HG02943 (cell line): ENCODE measurements around the gene NEK6.

Experiments used
- ATAC-seq: cut with Tn5 transposase; IDR thresholded peaks from one replicate; pipeline ENCODE4 v1.9.1; 2021; ENCODE audit warnings: mild to moderate bottlenecking, low read depth, moderate library complexity; ENCODE audit not compliant: unreplicated experiment

Gene NEK6

GRCh38 chr9:124312290-124313265 lies 54.8 kb downstream of the NEK6 start:
- no peak for ATAC-seq

DNA sequence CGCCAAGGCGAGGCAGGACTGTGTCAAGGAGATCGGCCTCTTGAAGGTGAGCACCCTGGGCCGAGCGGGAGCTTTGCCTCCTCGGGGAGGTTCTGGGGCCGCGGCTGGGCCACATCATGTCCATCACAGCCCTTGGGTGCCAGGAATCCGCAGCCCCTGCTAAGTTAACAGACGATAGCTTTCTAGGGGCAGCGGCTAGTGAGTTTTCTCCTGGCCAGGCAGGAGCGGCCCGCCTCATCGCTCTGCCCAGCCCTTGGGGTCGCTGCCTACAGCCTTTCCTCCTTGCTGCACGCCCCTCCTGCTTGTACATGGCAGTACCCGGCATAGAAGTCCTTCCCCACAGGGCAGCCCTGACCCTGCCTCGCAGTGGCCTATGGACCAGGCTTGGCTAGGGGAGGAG lies 56.2 kb downstream of the NEK6 start:
- ATAC-seq, result no peak

GRCh38 chr9:124315882-124316281 lies 58.1 kb downstream of the NEK6 start:
- ATAC-seq, result no peak

DNA sequence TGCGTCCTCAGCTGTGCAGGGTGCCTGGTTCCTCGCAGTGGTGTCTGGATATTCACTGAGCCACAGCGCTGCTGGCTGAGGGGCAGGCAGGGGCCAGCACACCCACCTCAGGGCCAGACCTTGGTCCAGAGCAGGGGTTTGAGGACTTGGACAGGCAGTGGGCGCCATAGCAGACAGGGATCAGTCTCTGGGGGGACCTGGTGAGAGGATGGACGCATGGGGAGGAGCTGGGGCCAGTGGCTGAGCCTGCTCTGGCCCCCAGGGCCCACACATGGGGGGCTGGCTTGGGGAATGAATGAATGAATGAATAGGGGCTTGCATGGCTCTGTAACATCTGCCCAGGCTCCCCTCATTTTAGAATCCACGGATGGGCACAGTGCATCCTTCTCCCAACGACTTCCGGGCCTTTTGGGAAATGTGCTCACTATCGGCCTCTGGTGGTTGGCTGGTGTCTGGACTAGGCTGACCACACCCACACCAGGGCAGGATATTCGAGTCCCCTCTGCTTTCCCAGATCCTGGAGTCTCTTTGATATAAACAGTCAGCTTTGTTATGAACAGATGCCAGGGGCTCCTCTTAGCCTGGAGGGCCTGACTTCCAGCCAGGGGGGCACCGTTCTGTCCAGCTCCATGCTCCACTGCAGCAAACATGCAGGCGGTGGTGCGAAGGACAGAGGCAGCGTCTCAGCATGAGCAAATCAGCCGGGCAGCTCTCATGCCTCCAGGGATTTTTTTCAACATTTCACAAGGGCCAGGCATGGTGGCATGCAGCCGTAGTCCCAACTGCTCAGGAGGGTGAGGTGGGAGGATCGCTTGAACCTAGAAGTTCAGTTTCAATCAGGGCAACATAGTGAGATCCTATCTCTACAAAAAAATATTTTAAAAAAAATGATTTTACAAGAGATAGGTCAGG lies 62.6 kb downstream of the NEK6 start:
- ATAC-seq, result no peak

GRCh38 chr9:124321416-124321815 lies 63.7 kb downstream of the NEK6 start:
- no peak for ATAC-seq

- no peak for ATAC-seq
These were observed 64.2 kb downstream of the NEK6 start for GRCh38 chr9:124321935-124322334.

GRCh38 chr9:124322618-124323432 lies 65.1 kb downstream of the NEK6 start:
- ATAC-seq, result no peak

DNA sequence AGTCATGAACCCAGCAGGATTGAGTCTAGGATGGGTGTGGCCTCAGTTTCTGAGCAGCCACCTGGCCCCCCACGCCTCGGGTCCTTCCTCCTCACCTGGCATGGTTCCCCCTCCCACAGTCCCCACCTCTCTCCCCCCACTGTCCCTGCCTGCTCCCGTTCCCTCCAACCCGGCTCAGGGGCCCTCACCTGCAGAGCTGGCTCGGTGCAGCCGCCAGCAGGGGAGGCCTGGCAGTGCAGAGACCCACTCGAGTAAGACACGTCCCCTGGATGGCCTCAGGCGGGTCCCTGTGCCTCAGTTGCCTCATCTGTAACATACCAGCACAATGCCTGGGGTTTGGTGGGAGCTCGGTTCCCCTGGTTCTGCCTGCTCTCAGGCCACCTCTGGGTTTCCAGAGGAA lies 66.2 kb downstream of the NEK6 start:
- no peak for ATAC-seq

DNA sequence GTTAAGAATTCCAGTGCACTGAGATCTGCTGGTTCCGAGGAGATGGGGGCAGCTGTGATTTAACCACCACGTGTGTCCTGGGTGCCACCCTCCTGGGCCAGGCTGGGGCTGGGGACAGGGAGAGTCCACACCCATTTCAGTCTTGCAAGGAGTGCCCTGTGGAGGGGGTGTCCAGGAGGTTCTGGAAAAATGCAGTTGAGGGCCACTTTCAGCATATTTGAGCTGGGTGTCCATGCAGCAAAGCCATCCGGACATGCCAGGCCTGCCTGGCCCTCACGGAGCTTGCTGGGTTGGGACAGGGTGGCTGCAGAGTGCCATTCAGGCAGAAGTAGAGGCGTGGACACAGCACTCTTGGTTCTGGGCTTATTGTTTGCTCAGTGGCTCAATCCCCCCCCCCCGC lies 68.1 kb downstream of the NEK6 start:
- ATAC-seq, result no peak

DNA sequence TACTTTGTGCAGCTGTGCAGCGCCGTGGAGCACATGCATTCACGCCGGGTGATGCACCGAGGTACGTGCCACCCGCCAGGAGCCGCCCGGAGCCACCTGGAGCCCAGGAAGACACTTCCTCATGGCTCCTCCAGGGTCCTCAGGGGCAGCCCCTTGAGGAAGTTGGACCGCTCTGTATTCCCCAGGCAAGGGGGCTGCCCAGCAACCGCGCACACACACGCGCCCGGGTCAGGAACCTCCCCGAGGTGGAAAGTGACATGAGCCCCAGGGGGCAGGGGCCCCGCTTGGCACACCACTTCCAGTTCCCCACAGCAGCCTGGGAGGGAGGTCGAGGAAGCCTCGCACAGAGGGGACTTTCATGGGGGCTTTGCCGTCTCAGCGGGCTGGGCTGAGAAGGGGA lies 68.6 kb downstream of the NEK6 start:
- no peak for ATAC-seq

DNA sequence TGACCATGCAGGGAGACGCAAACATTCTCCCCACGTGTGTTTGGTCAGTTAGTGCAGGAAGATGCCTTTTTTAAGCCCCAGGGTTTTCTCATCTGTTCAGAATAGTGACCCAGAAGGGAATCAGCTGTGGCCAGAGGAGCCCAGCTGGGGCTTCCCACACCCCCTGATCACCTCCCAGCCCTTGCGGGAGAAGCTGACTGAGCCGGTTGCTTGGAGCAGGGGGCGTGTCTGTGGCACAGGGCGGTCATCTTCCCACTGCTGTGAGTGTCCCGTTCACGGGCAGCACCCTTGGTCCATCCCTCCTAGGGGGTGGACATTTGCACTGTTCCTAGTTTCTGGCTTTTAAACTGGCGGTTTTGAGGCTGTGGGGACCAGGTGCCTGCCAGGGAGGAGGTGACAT lies 69.7 kb downstream of the NEK6 start:
- ATAC-seq, result no peak

GRCh38 chr9:124328285-124328684 lies 70.5 kb downstream of the NEK6 start:
- ATAC-seq, result no peak

GRCh38 chr9:124329206-124329792 lies 71.5 kb downstream of the NEK6 start:
- ATAC-seq, result no peak

- ATAC-seq, result no peak
These were observed 72.4 kb downstream of the NEK6 start for GRCh38 chr9:124330011-124330697.

GRCh38 chr9:124331580-124331979 lies 73.8 kb downstream of the NEK6 start:
- no peak for ATAC-seq

DNA sequence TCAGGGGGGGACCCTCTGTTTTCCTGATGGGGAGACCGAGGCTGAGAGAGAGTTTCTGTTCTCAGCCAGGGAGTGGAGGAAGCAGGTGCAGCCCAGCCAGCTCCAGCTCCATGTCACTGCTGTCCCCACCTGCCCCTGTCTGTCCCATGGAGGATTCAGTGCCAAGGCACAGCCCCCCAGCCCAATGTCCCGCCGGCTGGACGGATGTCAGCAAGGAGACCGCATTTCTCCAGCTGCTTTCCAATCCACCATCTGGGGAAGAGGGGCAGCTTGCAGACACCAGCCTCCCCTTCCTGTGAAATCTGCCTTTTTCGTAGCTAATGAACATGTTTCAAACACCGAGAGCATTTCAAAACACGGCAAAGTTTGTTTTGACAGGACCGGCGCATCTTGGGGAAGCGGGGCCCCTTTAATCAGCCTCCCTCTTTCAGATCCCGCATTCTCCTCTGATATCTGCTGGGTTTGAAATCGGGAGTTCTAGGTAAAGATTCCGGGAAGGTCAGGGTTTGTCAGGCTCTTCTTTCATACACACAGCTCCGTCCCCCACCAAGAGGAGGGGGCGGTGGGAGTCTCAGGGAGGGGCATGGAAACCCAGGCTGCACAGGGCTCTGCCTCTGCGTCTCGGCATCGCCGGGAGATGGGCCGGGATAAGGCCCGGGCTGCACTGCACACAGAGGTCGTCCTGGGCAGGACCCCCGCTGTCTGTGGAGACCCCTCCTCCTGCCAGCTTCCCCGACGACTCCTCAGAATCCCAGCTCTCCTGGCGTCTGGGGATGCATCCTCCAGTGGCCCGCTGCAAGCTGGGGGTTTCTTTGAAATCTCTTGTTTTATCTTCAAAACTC lies 74.8 kb downstream of the NEK6 start:
- no peak for ATAC-seq

- ATAC-seq, result no peak
These were observed 75.4 kb downstream of the NEK6 start for GRCh38 chr9:124333203-124333579.

DNA sequence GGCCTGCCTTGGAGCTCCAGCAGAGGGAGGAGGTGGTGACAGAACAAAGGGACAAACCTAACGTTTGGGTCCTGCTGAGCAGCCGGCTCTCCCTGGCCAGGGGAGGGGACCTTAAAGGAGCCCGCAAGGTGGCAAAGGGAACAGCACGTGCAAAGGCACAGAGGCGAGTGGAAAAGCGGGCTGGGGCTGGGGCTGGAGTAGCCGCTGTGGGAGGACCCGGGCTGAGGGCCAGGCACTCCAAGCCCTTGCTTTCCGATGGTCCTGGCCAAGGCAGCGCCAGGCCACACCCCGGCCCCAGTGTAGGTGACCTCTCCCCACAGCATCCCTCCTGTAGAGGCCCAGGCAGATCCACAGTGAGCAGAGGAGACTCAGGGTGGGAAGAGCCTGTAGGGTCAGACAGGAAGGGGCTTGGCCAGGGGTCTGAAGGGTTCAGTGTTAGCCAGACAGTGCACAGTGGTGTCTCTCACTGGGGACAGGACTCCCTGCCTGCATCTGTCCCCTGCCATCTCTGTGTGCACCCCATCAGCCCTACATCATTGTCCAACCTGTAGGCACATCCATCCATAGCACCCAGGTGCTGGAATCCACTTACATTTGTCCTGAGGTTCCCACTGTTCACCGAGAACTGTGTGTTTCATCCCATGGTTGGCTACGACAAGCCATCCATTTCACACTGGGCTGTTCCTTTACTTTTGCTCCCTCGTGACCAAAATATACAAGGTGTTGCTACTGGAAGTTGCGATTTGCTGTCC lies 77.0 kb downstream of the NEK6 start:
- no peak for ATAC-seq
